Activated gamma-delta T cell treated with anti-CD3 and anti-CD28 coated beads, Interleukin-2, amount 50 U/mL, for 16 hours (primary cell): Measurements from ENCODE around the gene MPZL1.

Source experiments
- DNase-seq: peaks from one replicate; pipeline ENCODE4 v3.0.0-alpha.2; 2020; ENCODE audit warnings: low read depth

Gene MPZL1

DNA sequence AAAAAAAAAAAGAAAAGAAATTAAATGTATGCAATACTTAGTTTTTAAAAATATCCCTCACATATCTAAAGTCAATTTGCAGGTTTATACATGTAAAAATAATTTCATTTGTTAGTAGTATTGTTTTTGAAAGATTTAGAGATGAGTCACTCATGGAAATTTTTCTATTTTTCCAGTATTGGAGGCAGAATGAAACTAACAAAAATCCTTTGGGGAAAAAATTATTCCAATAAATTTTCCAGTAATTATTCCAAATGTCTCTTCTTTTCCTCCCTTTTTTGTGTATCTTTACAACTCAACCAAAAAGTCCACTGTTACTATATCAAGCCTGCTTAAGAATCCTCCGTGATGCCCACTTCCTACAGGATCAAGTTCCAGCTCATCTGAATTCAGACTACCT is 29.9 kb downstream of the MPZL1 start:
- DNase-seq: no peak

DNA sequence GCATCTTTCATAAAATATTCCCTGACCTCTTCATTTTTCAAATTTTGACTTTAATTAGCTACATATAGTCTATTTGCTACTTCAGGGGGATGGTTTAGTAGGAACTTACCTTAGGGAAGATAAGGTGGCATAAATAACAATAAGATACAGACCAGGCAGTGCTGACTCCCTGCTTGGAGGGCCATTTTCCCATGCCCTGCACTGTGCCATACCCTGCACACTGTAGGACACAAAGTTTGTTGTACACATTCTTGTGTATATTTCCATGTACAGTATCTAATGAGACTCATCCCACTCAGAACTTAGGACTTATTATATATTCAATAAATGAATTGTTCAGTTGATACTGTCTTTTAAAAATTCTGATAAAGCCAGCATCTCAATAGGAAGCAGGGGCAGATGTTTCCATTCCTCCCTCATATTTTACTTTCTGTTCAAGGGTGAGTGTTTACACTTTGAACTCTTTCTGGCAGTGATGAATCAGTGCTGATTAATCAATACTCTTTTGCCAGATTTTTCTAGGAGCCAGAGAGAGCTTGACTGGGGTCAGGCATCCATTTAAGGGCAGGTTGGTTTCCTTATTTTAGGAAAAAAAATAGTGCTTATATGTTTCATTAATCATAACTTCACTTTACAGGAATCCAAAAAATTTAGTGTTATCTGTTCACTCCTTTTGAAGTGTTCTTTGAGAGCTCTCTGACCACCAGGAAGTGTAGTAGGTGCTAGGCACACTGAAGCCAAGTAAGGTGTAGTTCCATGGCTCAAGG is 30.6 kb downstream of the MPZL1 start:
- DNase-seq: no peak

GRCh38 chr1:167755654-167756053 is 33.9 kb downstream of the MPZL1 start:
- no peak for DNase-seq

DNA sequence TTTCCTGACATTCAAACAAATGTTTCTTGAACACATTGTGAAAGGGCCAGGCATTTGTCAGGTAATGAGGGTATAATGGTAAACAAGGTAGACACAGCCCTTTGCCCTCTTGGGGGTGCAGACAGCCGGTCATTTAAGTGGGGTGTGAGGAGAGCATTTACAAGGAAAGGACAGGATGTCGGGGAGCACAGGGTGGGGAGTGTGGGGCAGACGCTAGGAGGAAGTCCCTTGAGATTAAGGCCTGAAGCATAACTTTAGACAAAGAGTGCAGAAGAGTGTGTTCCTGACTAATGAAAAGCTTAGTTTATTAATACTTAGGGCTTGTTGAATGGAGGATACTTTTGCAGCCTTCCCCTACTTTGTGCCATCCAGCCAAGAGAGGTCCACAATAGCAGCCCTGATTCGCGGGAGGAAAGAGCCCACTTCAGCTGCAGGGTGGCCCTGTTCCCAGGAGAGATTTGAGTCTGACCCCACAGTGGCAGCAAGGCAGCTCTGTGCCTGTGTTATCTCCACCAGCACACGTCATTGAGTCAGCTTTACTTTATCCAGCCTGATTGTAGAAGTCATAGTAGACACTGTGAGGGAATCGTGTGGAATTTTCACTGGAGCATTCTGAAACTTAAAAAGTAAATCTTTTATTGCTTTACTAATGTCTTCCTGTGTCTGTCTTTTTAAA is 35.1 kb downstream of the MPZL1 start:
- DNase-seq: no peak

DNA sequence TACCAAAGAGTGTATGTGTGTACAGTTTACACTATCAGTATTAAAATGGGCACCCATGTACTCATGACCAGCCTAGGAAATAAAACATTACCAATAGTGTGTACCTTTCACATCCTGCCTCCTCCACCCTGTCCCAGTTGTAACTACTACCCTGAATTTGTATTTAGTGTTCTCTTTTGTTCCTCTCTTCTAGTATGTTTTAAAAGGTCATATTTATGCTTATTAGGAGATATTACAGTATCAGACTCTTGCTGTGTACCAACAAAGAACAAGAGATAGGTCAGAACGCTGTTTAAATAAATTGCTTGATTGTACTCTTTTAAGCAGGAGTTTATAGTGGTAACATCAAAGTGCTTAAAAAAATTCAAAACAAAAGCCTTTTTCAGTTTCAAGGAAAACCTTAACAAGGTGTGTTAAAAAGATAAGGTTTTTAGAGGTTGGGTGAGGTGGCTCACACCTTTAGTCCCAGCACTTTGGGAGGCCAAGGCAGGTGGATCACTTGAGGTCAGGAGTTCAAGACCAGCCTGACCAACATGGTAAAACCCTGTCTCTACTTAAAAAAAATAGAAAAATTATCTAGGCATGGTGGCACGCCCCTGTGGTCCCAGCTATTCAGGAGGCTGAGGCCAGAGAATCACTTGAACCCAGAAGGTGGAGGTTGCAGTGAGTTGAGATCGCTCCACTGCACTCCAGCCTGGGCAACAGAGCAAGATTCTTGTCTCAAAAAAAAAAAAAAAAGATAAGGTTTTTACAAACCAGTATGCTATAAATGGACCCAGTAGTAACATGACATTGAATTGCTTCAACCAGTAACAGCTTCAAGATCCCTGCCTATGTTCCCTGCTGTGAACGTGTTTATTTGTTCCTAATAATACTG is 35.9 kb downstream of the MPZL1 start:
- no peak for DNase-seq

DNA sequence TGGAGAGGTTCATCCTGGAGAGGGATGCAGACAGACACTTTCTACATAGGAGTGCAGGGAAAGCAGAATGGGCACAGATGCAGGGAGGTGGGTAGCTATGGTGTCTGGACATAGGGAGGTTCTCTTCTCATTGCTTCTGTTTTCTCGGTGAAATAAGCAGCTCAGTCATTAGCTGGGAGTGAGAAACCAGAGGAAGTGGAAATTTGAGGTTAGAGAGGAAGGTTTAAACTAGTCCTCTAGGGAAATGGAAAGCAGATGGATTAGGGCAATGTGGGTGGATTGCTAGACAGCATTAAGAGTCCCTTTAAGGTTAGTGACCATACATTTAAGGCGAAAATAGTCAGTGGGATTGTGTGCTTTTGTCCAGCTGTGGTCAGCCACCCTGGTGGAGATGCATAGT is 39.6 kb downstream of the MPZL1 start:
- DNase-seq: no peak

GRCh38 chr1:167762061-167762746 is 40.4 kb downstream of the MPZL1 start:
- DNase-seq: no peak

GRCh38 chr1:167763525-167764220 is 41.9 kb downstream of the MPZL1 start:
- no peak for DNase-seq

DNA sequence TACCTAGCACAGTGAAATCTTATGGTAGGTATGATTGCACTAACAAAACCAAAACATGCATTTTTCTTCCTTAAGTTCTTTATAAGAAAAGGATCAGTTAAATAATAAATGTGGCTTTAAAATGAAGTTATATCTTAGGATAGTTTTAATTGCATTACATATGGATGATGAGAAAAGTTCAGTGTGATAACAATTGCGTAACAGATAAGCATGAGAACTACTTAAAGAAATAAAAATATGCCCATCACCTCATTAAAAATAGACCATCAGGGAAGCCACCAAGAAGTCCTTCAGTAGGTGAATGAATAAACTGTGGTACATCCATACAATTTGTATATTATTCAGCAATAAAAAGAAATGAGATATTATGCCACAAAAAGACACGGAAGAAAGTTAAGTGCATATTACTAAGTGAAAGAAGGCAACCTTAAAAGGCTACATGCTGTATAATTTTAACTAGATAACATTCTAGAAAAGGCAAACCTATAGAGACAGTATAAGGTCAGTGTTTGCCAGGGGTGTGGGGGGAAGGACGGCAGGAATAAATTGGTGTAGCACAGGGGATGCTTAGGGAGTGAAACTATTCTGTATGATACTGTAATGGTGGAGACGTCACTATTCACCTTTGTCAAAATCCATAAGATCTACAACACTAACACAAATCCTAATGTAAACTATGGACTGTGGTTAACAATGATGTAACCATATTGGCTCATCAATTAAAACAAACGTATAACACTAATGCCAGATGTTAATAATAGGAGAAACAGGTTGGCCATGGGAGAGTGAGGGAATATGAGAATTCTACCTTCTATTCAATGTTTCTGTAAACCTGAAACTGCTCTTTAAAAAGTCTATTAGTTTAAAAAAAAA is 42.9 kb downstream of the MPZL1 start:
- DNase-seq: no peak

GRCh38 chr1:167765496-167765895 is 43.7 kb downstream of the MPZL1 start:
- DNase-seq: no peak

DNA sequence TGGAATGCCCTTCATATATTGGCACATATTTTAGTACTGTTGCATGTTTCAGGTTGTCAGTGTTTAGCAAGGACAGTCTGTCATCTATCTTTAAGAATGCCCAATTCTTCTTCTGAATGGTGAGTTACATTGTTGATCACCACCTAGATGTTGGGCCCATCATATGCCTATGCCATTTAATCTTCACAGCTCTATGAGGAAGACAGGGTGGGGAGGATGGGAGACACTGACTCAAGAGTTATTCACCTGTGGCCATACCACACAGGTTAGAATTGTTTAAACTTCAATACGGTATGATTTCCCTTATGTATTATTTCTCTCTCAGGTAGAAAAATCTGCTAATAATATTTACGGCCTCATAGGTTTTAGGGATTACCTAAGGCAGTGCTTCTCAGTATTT is 44.8 kb downstream of the MPZL1 start:
- DNase-seq: no peak

GRCh38 chr1:167767761-167768160 is 46.0 kb downstream of the MPZL1 start:
- DNase-seq: no peak

GRCh38 chr1:167770127-167770526 is 48.3 kb downstream of the MPZL1 start:
- DNase-seq: no peak

DNA sequence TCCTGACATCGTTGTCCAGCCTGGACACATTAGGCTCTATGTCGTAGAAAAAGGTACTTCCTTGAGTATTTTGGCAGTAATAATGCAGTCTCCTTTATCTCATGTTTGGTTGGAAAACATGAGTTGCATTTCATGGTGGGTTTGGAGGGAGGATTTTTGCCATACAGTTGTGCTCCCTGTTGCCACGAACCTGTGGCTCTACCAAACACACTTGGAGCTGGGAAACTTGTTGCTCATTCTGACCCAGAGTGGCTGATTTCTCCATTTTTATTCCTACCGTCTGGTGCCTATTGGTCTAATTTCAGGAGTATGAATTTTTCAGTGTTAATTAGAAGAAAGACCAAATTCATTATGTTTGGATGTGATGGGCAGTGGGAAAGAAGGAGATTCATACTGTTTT is 50.7 kb downstream of the MPZL1 start:
- DNase-seq: no peak

- DNase-seq: no peak
Measured at GRCh38 chr1:167773516-167773915, 51.7 kb downstream of the MPZL1 start.

GRCh38 chr1:167774710-167775109 is 52.9 kb downstream of the MPZL1 start:
- no peak for DNase-seq

DNA sequence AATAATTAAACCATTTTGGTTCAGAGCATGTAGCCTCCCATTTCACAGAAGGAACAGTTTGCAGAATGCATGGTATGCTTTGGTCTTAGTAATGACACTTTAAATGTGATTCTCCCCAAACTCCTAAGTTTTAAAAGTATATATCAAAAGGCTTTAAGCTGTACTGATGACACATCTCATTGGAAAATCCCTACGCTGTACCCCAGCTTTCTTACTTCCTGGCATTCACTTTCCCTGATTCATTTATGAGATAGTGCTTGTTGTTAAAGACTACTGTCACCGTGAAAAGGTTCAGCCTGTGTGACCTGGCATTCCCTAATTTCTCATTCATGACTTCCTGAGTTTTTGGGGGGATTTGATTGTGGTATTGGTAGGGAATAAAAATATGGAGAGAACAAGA is 53.4 kb downstream of the MPZL1 start:
- DNase-seq: no peak

DNA sequence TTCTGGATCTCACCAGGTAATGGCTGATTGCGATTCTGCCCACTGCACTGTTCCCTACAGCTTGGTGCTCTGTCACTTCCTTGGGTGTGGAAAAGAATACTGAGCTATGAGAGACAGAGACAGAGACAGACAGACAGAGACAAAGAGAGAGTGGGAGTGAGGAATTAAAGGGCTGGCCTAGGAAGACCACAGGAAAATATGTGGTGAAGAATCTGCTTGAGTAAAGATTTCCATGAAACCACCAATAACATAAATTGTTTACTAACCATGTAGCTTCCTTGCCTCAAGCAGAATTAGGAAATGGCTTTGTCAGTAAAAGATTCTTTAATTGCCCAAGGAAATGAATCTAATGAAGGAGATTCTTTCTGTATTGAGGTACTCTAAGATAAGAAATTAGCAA is 54.4 kb downstream of the MPZL1 start:
- DNase-seq: no peak

- no peak for DNase-seq
Measured at GRCh38 chr1:167776616-167777268, 55.0 kb downstream of the MPZL1 start.

DNA sequence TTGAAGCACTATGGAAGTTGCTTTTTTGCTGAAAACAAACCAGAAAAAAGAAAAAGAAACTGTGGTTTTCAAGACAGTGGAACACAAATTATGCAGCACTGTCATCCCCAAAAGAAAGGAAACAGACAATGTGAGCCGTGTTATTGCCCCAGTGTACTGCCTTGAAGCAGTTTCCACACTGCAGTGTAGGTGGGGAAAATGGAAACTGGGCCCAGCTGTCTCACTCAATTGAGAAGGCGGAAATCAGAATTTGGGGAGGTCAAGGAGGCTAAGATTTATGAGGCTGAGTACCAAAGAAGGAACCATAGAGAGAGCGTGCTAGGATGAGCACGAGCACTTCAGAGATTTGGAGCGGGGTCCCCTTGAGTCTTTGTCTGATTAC is 55.5 kb downstream of the MPZL1 start:
- no peak for DNase-seq
